Vagina (tissue), 2 donors: ENCODE data around the gene NTRK3. TPM values are rescaled to one million over a fixed set of nuclear protein-coding genes. Genes with fewer than 3 reads are reported as not detected.

Experiments used
- DNase-seq, 2 donors: peaks; one replicate each; pipeline ENCODE4 v3.0.0-alpha.2; 2017; ENCODE audit errors: extremely low spot score in 2 of 2
- H3K27ac ChIP-seq: fragments of 200-600 bp; sonication (generic); one replicate; pipeline ENCODE4 v1.5.1; 2019
- H3K27me3 ChIP-seq: fragments of 200-600 bp; sonication (generic); one replicate; pipeline ENCODE4 v1.5.1; 2019
- H3K36me3 ChIP-seq, 2 donors: fragments of 200-600 bp; sonication (generic); one replicate each; pipeline ENCODE4 v1.5.1; 2017 to 2019
- H3K4me1 ChIP-seq: fragments of 200-600 bp; sonication (generic); one replicate; pipeline ENCODE4 v1.5.1; 2019
- H3K4me3 ChIP-seq, 2 donors: fragments of 200-600 bp; sonication (generic); 1 replicate in 1 of 2; 2 replicates in 1 of 2; pipeline ENCODE4 v1.5.1; 2016 to 2019
- H3K9me3 ChIP-seq: fragments of 200-600 bp; sonication (generic); one replicate; pipeline ENCODE4 v1.5.1; 2019
- CTCF ChIP-seq, 3 experiments: fragments of 450-650 bp in 2 of 3; fragments of 200-600 bp in 1 of 3; sonication (generic) in 1 of 3; IDR thresholded peaks; one replicate each; pipeline ENCODE4 v1.5.1; 2017 to 2019; ENCODE audit warnings: antibody characterized with exemption in 3 of 3, mild to moderate bottlenecking in 2 of 3, moderate library complexity in 2 of 3
- POLR2A ChIP-seq, 2 donors: fragments of 450-650 bp; IDR thresholded peaks; one replicate each; pipeline ENCODE4 v1.6.1; 2017; ENCODE audit warnings: antibody characterized with exemption in 2 of 2, mild to moderate bottlenecking in 2 of 2, moderate library complexity in 2 of 2
- POLR2AphosphoS5 ChIP-seq, 2 donors: sonication (generic); formaldehyde crosslinking; IDR thresholded peaks; one replicate each; pipeline ENCODE4 v1.9.0; 2017; ENCODE audit warnings: antibody characterized with exemption in 2 of 2, mild to moderate bottlenecking in 2 of 2, low read depth in 1 of 2; ENCODE audit not compliant: insufficient read depth in 1 of 2
- intact Hi-C: fragments of 100-400 bp; cut with DNase I; formaldehyde crosslinking; loops from one replicate; pipeline ENCODE4 v1.15.1; 2023
- total RNA-seq: library from RNA; depleted of rRNA; stranded (reverse); fragments of >200 nt; gene quantifications from one replicate; pipeline ENCODE4 v1.2.3, GENCODE V29; 2016

NTRK3 gene
- total RNA-seq, 1 donor from 2014 or later = 4.9 TPM

GRCh38 chr15:88255087-88255483 is 1.5 kb downstream of the NTRK3 start:
- H3K4me3 ChIP-seq = peak overlapping the region; percentile 36 to 46
- H3K27me3 ChIP-seq = peaks cover 3% of the 10 kb centered on the region

GRCh38 chr15:88252441-88252840 is 4.1 kb downstream of the NTRK3 start:
- H3K9me3 ChIP-seq = no peaks in the 10 kb centered on the region
- no peak for DNase-seq
- intact Hi-C loops = loop anchor here (10.0 kb wide), 1 partner anchor 298 kb away; no protein-coding TSS in a partner anchor
- TF ChIP-seq POLR2AphosphoS5 (IDR thresholded peaks at IDR 0.05; ENCODE audit: insufficient read depth in 1 of 2, low read depth in 1 of 2) (no peak), POLR2A (IDR thresholded peaks at IDR 0.05) (no peak), CTCF (IDR thresholded peaks at IDR 0.05) (no peak)
- H3K4me1 ChIP-seq = peaks cover 13% of the 10 kb centered on the region
- H3K4me3 ChIP-seq = no peak overlapping the region
- H3K27ac ChIP-seq = no peak overlapping the region
- H3K27me3 ChIP-seq = peaks cover 3% of the 10 kb centered on the region
- no peaks in the 10 kb centered on the region for H3K36me3 ChIP-seq

More at GRCh38 chr15:88255087-88255483, 1.5 kb downstream of the NTRK3 start:
- Histone ChIP-seq H3K27ac (no peak overlapping the region), H3K9me3 (no peaks in the 10 kb centered on the region), H3K4me1 (peaks cover 19% of the 10 kb centered on the region), H3K36me3 (no peaks in the 10 kb centered on the region)
- TF ChIP-seq CTCF (IDR thresholded peaks at IDR 0.05) (no peak), POLR2AphosphoS5 (IDR thresholded peaks at IDR 0.05; ENCODE audit: insufficient read depth in 1 of 2, low read depth in 1 of 2) (no peak), POLR2A (IDR thresholded peaks at IDR 0.05) (no peak)
- DNase-seq = no peak
- intact Hi-C loops = loop anchor here (10.0 kb wide), 1 partner anchor 300 kb away; no protein-coding TSS in a partner anchor

GRCh38 chr15:88250826-88251225 is 5.7 kb downstream of the NTRK3 start:
- Histone ChIP-seq H3K4me3 (no peak overlapping the region), H3K36me3 (no peaks in the 10 kb centered on the region), H3K27me3 (no peaks in the 10 kb centered on the region), H3K4me1 (peaks cover 17% of the 10 kb centered on the region), H3K27ac (no peak overlapping the region), H3K9me3 (no peaks in the 10 kb centered on the region)
- no peak for DNase-seq
- intact Hi-C loops = loop anchor here (10.0 kb wide), 1 partner anchor 296 kb away; no protein-coding TSS in a partner anchor
- TF ChIP-seq CTCF (IDR thresholded peaks at IDR 0.05) (no peak), POLR2A (IDR thresholded peaks at IDR 0.05) (no peak), POLR2AphosphoS5 (IDR thresholded peaks at IDR 0.05; ENCODE audit: insufficient read depth in 1 of 2, low read depth in 1 of 2) (no peak)

- intact Hi-C loops = no loop called here
- Histone ChIP-seq H3K4me1 (peaks cover 9% of the 10 kb centered on the region), H3K27ac (no peak overlapping the region), H3K27me3 (no peaks in the 10 kb centered on the region), H3K36me3 (no peaks in the 10 kb centered on the region), H3K9me3 (no peaks in the 10 kb centered on the region), H3K4me3 (no peak overlapping the region)
- DNase-seq = no peak
- TF ChIP-seq POLR2A (IDR thresholded peaks at IDR 0.05) = no peak
- TF ChIP-seq POLR2AphosphoS5 (IDR thresholded peaks at IDR 0.05; ENCODE audit: insufficient read depth in 1 of 2, low read depth in 1 of 2) = no peak
- no peak for TF ChIP-seq CTCF (IDR thresholded peaks at IDR 0.05)
Observed at GRCh38 chr15:88249220-88249619, 7.3 kb downstream of the NTRK3 start.

GRCh38 chr15:88247914-88248313 is 8.6 kb downstream of the NTRK3 start:
- H3K27ac ChIP-seq = no peak overlapping the region
- no peaks in the 10 kb centered on the region for H3K36me3 ChIP-seq
- DNase-seq = no peak
- intact Hi-C loops = no loop called here
- no peak for TF ChIP-seq POLR2A (IDR thresholded peaks at IDR 0.05)
- TF ChIP-seq CTCF (IDR thresholded peaks at IDR 0.05) = no peak
- no peak for TF ChIP-seq POLR2AphosphoS5 (IDR thresholded peaks at IDR 0.05; ENCODE audit: insufficient read depth in 1 of 2, low read depth in 1 of 2)
- H3K27me3 ChIP-seq = no peaks in the 10 kb centered on the region
- no peaks in the 10 kb centered on the region for H3K9me3 ChIP-seq
- no peak overlapping the region for H3K4me3 ChIP-seq
- peaks cover 9% of the 10 kb centered on the region for H3K4me1 ChIP-seq
